Skeletal muscle tissue (tissue), 4 donors: Measurements from ENCODE around the gene PCDH1. TPM values are rescaled to one million over a fixed set of nuclear protein-coding genes. Genes with fewer than 3 reads are reported as not detected.

ENCODE experiments used
- H3K27ac ChIP-seq: one replicate; pipeline ENCODE4 v1.7.0; 2013; ENCODE audit warnings: mild to moderate bottlenecking, low read depth, low read length, inconsistent platforms
- H3K27me3 ChIP-seq, 3 donors: one replicate each; pipeline ENCODE4 v1.7.0; 2013; ENCODE audit warnings: low read length in 3 of 3; ENCODE audit not compliant: control insufficient read depth in 3 of 3, insufficient read depth in 3 of 3
- H3K36me3 ChIP-seq, 3 donors: one replicate each; pipeline ENCODE4 v1.7.0; 2013; ENCODE audit warnings: low read length in 3 of 3; ENCODE audit not compliant: control insufficient read depth in 3 of 3, insufficient read depth in 3 of 3
- H3K4me1 ChIP-seq, 3 donors: one replicate each; pipeline ENCODE4 v1.7.0; 2013; ENCODE audit warnings: low read length in 3 of 3, mild to moderate bottlenecking in 3 of 3; ENCODE audit not compliant: control insufficient read depth in 3 of 3, insufficient read depth in 3 of 3
- H3K4me3 ChIP-seq, 3 donors: one replicate each; pipeline ENCODE4 v1.7.0; 2013; ENCODE audit warnings: low read length in 3 of 3
- H3K9ac ChIP-seq, 3 donors: one replicate each; pipeline ENCODE4 v1.7.0; 2013; ENCODE audit warnings: low read length in 3 of 3, mild to moderate bottlenecking in 3 of 3, moderate library complexity in 2 of 3, low read depth in 1 of 3
- H3K9me3 ChIP-seq, 3 donors: one replicate each; pipeline ENCODE4 v1.7.0; 2013; ENCODE audit warnings: low read length in 3 of 3; ENCODE audit not compliant: control insufficient read depth in 3 of 3
- total RNA-seq: library from RNA; depleted of rRNA; stranded (reverse); fragments of >200 nt; gene quantifications from one replicate; pipeline ENCODE4 v1.2.3, GENCODE V29; 2014
- donor health status: Osteomylitis.

PCDH1 gene
- total RNA-seq, 1 donor from 2014 or later: 20.9 TPM

GRCh38 chr5:141850244-141850768 lies 27.9 kb downstream of the PCDH1 start:
- peak overlapping the region; percentile 82 to 85 (median 83) for H3K4me3 ChIP-seq
- H3K9ac ChIP-seq: peak overlapping the region; percentile 77 to 83 (median 80)
- H3K36me3 ChIP-seq: no peaks in the 10 kb centered on the region
- H3K4me1 ChIP-seq: peaks cover 19 to 31% (median 24%) of the 10 kb centered on the region in 3 donors
- peak overlapping the region; percentile 86 for H3K27ac ChIP-seq
- no peaks in the 10 kb centered on the region for H3K9me3 ChIP-seq
- H3K27me3 ChIP-seq: peaks cover 11 to 32% (median 14%) of the 10 kb centered on the region in 3 donors

DNA sequence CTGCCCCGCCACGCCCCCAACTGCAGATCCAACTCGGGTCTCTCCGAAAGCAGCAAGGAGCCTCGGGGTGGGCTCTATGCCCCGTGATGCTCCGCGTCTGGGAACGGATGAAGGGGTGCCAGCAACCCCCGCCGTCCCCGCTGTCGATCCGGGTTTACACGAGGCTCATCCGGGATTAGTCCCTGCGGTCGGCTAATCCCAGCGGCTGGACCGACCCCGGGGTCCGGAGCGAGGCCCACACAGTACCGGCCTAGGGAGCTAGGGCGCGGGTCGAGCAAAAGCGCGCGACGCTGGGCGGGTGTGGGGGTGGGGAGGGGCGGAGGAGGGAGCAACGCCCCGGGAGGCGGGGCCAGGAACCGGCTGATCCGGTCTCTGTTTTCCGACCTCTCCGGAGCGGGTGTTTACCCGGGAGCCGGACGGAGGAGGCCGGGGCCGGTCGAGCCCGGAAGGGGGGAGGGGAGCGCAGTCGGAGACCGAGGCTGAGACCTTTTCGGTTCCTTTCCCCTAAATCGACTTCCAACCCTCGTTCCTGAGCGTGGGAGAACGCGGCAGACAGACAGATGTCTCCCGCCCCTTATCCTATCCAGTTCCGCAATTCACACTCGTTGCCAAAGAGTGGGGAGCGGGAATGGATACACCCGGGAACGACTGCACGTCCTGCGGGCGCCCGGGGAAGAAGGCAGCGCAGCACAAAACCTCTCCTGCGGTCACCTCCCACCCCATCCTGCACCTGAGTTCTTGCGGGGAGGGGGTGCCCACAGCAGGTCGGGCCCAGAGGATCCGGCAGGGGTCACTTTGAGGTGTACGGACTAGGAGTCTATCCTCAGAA lies 28.6 kb downstream of the PCDH1 start:
- H3K9me3 ChIP-seq: no peaks in the 10 kb centered on the region
- peaks cover 19 to 31% (median 24%) of the 10 kb centered on the region in 3 donors for H3K4me1 ChIP-seq
- peak overlapping the region; percentile 86 for H3K27ac ChIP-seq
- H3K4me3 ChIP-seq: peak overlapping the region; percentile 82 to 85 (median 83)
- peak overlapping the region; percentile 77 to 83 (median 80) for H3K9ac ChIP-seq
- no peaks in the 10 kb centered on the region for H3K36me3 ChIP-seq
- H3K27me3 ChIP-seq: peaks cover 18 to 38% (median 20%) of the 10 kb centered on the region in 3 donors

DNA sequence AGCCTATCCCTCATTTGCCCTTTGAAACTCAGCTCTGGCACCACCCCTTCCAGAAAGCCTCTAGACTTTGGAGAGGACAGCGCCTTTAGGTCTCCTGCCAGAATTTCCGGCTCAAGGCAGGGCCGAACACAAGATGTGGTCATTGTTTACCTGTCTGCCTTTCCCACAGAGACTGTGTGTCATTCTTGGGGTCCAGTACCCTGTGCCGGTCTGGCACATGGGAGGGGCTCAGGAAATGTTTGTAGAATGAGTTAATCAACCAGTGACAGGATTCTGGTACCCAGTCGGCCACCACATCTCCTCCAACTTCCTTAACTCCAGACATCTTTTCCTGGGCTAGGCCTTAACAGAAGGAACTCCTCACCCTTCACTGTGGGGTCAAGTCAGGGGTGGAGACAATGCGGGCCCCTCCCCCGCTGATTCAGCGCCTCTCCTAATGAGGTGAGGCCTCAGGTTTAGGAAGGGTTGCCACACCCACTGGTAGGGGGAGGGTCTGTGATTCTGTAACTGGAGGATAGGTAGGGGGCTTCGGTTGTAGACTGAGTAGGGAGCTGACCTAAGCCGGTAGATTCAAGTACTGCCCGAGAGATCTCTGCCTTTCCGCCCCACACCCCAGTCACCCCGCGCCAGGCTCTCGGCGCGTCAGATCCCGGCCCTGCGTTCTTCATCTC lies 29.3 kb downstream of the PCDH1 start:
- no peaks in the 10 kb centered on the region for H3K36me3 ChIP-seq
- no peaks in the 10 kb centered on the region for H3K9me3 ChIP-seq
- H3K27ac ChIP-seq: peak overlapping the region; percentile 86
- H3K27me3 ChIP-seq: peaks cover 23 to 42% (median 24%) of the 10 kb centered on the region in 3 donors
- peaks cover 19 to 34% (median 24%) of the 10 kb centered on the region in 3 donors for H3K4me1 ChIP-seq
- H3K4me3 ChIP-seq: peak overlapping the region; percentile 66 to 85 (median 82)
- H3K9ac ChIP-seq: peak overlapping the region; percentile 43 to 83 (median 77)

DNA sequence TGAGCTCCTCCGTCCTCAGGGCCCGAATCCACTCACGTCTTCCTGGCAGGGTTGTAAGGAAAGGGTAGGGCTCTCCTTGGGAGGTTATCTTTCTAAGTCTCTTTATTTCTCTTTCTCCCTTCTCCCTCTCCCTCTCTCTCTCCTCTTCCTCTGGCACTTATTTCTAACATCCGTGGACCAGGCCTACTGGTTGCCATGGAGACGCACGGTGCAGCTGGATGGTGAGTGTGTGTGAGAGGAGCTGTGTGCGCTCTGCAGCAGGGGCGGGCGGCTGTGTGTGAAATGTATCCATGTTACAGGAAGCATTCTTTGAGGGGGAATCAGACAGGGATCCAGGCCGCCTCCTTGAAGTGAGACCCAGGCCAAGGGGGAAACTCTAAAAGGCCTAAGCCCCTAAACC lies 32.2 kb downstream of the PCDH1 start:
- Histone ChIP-seq H3K9me3 (no peaks in the 10 kb centered on the region), H3K36me3 (no peaks in the 10 kb centered on the region), H3K27me3 (peaks cover 27 to 39% (median 28%) of the 10 kb centered on the region in 3 donors), H3K4me3 (no peak overlapping the region), H3K27ac (peak overlapping the region; percentile 12), H3K4me1 (peaks cover 28 to 51% (median 38%) of the 10 kb centered on the region in 3 donors), H3K9ac (no peak overlapping the region)

DNA sequence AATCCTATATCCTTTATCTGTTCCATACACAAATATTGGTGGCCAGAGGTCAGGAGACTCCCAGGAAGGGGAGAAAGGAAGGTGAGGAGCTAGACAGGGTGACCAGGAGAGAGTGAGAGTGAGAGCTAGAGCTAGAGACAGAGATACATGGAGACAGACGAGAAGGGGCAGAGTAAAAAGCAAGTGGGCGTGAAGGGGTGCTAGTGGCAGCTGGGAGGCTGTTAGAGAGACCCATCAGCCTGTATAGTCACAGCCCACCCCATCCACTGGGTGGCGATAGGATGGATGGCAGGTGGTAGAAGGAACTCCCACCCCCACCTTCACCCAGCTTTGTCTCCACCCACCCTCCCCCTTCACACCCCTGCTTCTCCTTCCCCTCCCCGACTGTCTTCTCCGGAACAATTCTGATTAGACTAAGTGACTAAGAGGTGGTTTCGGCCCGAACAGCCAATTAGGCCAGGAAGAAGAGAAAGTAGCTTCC lies 32.8 kb downstream of the PCDH1 start:
- no peaks in the 10 kb centered on the region for H3K9me3 ChIP-seq
- no peak overlapping the region for H3K4me3 ChIP-seq
- H3K27ac ChIP-seq: no peak overlapping the region
- peaks cover 27 to 36% (median 28%) of the 10 kb centered on the region in 3 donors for H3K27me3 ChIP-seq
- H3K9ac ChIP-seq: no peak overlapping the region
- H3K36me3 ChIP-seq: no peaks in the 10 kb centered on the region
- H3K4me1 ChIP-seq: peaks cover 28 to 53% (median 43%) of the 10 kb centered on the region in 3 donors

- Histone ChIP-seq H3K9me3 (no peaks in the 10 kb centered on the region), H3K4me1 (peaks cover 29 to 55% (median 47%) of the 10 kb centered on the region in 3 donors), H3K27me3 (peaks cover 27 to 30% (median 28%) of the 10 kb centered on the region in 3 donors), H3K27ac (no peak overlapping the region), H3K36me3 (no peaks in the 10 kb centered on the region), H3K9ac (no peak overlapping the region), H3K4me3 (no peak overlapping the region)
Observed at GRCh38 chr5:141844414-141845097, 33.7 kb downstream of the PCDH1 start.

DNA sequence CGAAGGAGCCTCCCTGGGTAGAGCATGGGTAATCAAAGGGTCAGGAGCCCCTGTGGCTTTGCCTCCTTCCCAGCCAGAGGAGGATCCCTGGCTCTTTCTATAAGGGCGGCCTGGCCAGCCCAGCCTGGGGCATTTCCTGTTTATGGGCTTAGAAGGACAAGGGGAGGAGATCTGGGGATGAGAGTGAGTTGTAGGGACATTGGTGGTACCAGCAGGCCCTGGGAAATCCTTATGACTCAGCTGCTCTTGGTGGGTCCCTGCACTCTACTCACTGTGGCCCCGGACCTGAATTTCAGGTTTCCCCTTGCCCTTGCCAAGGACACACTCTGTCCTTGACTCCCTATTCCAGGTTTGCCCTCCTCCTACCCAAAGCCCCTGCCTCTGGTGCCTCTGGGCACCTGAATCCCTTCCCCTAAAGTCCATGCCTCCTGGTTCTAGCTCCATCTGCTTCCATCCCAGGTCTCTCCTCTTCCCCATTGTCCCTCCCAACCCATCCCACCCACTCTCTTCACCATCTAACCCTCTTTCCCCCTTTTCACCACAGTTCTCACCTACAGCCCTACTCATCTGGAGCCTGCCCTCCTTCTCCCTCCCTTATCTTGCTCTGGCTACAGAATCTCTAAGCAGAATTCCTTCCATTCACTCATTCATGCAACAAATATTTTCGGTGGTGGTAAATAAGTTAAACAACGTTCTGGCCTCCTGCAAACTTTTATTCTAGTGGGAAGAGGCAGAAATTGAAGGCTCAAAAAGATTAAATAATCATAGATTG lies 34.9 kb downstream of the PCDH1 start:
- peak overlapping the region; percentile 47 for H3K27ac ChIP-seq
- peaks cover 22 to 30% (median 24%) of the 10 kb centered on the region in 3 donors for H3K27me3 ChIP-seq
- peak overlapping the region in 1 of 3 donors; percentile 33 for H3K9ac ChIP-seq
- no peaks in the 10 kb centered on the region for H3K9me3 ChIP-seq
- H3K4me3 ChIP-seq: no peak overlapping the region
- peaks cover 23 to 51% (median 40%) of the 10 kb centered on the region in 3 donors for H3K4me1 ChIP-seq
- no peaks in the 10 kb centered on the region for H3K36me3 ChIP-seq

GRCh38 chr5:141841378-141842180 lies 36.6 kb downstream of the PCDH1 start:
- H3K4me3 ChIP-seq: no peak overlapping the region
- peak overlapping the region; percentile 47 for H3K27ac ChIP-seq
- no peaks in the 10 kb centered on the region for H3K9me3 ChIP-seq
- H3K36me3 ChIP-seq: no peaks in the 10 kb centered on the region
- H3K9ac ChIP-seq: peak overlapping the region in 1 of 3 donors; percentile 8
- H3K27me3 ChIP-seq: peaks cover 21 to 35% (median 22%) of the 10 kb centered on the region in 3 donors
- peaks cover 28 to 59% (median 47%) of the 10 kb centered on the region in 3 donors for H3K4me1 ChIP-seq
